GM19467 (cell line): ENCODE data around the gene FOS.
A peak's percentile ranks its signal among the peaks of the same experiment; 100 is the strongest.
"Not testable (repeated sequence)": the region's sequence is repeated elsewhere in the genome, so short reads cannot be mapped to it uniquely, and the experiment has no call there.

Experiments
- ATAC-seq: cut with Tn5 transposase; IDR thresholded peaks from one replicate; pipeline ENCODE4 v1.9.1; 2021; ENCODE audit warnings: mild to moderate bottlenecking, moderate library complexity; ENCODE audit not compliant: unreplicated experiment

Gene FOS

GRCh38 chr14:75278422-75279152, at the start of gene FOS:
Gene FOS, plus strand, starts transcription at chr14:75278828. Its CDS starts 155 bp downstream, at chr14:75278983.
- ATAC-seq = peak; percentile 81

GRCh38 chr14:75229661-75230139, 48.9 kb upstream of the FOS start:
- no peak for ATAC-seq

- ATAC-seq = peak; percentile 53
Measured at GRCh38 chr14:75230140-75230792, 48.4 kb upstream of the FOS start.

GRCh38 chr14:75231320-75231719, 47.3 kb upstream of the FOS start:
- no peak for ATAC-seq

GRCh38 chr14:75232191-75232590, 46.4 kb upstream of the FOS start:
- no peak for ATAC-seq

GRCh38 chr14:75232597-75232996, 46.0 kb upstream of the FOS start:
- ATAC-seq = no peak

- ATAC-seq = no peak
Measured at GRCh38 chr14:75234173-75235115, 44.2 kb upstream of the FOS start.

GRCh38 chr14:75235198-75235597, 43.4 kb upstream of the FOS start:
- ATAC-seq = not testable (repeated sequence)

- ATAC-seq = no peak
Measured at GRCh38 chr14:75236467-75236866, 42.2 kb upstream of the FOS start.

GRCh38 chr14:75236901-75237419, 41.7 kb upstream of the FOS start:
- no peak for ATAC-seq

- ATAC-seq = no peak
Measured at GRCh38 chr14:75238756-75239455, 39.7 kb upstream of the FOS start.

GRCh38 chr14:75240781-75241180, 37.8 kb upstream of the FOS start:
- no peak for ATAC-seq

- no peak for ATAC-seq
Measured at GRCh38 chr14:75242546-75243273, 35.9 kb upstream of the FOS start.

GRCh38 chr14:75244121-75244520, 34.5 kb upstream of the FOS start:
- no peak for ATAC-seq

GRCh38 chr14:75246546-75247285, 31.9 kb upstream of the FOS start:
- no peak for ATAC-seq

- no peak for ATAC-seq
Measured at GRCh38 chr14:75247286-75247922, 31.2 kb upstream of the FOS start.

- no peak for ATAC-seq
Measured at GRCh38 chr14:75247939-75248338, 30.7 kb upstream of the FOS start.

- peak; percentile 82 for ATAC-seq
Measured at GRCh38 chr14:75249251-75249957, 29.2 kb upstream of the FOS start.
